ENCODE measurements around the gene PUM1.

Gene PUM1

DNA sequence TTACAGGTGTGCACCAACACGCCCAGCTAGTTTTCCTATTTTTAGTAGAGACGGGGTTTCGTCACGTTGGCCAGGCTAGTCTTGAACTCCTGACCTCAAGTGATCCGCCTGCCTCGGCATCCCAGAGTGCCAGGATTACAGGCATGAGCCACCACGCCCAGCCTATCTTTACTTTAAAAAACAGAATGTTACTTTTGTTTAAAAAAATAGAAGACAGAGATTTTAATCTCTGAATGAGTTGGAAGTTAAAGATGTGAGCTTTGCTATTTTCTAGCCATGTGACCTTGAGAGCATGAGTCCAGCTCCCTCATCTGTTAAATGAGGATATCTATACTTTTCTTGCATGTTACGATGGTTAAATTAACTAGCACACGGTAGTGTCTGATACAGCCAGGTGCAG lies 3.9 kb upstream of the PUM1 start:
- Histone ChIP-seq H4K20me1 (ENCODE audit: insufficient read depth) (no peaks in the 10 kb centered on the region), H3K4me3 (IDR thresholded peaks at IDR 0.05; ENCODE audit: insufficient read depth, low read depth, low read length) (no peak overlapping the region), H3K27ac (no peak overlapping the region), H3K9ac (no peak overlapping the region), H3K27me3 (ENCODE audit: insufficient read depth, low read depth) (no peaks in the 10 kb centered on the region), H3K36me3 (ENCODE audit: insufficient read depth) (no peaks in the 10 kb centered on the region), H3K79me2 (ENCODE audit: insufficient read depth, low read depth) (peaks cover 11% of the 10 kb centered on the region), H2AFZ (ENCODE audit: low read depth) (no peak overlapping the region), H3K4me2 (no peak overlapping the region), H3K4me1 (ENCODE audit: low read depth, poor library complexity, severe bottlenecking) (no peaks in the 10 kb centered on the region)
- TF ChIP-seq, protein P1, sequence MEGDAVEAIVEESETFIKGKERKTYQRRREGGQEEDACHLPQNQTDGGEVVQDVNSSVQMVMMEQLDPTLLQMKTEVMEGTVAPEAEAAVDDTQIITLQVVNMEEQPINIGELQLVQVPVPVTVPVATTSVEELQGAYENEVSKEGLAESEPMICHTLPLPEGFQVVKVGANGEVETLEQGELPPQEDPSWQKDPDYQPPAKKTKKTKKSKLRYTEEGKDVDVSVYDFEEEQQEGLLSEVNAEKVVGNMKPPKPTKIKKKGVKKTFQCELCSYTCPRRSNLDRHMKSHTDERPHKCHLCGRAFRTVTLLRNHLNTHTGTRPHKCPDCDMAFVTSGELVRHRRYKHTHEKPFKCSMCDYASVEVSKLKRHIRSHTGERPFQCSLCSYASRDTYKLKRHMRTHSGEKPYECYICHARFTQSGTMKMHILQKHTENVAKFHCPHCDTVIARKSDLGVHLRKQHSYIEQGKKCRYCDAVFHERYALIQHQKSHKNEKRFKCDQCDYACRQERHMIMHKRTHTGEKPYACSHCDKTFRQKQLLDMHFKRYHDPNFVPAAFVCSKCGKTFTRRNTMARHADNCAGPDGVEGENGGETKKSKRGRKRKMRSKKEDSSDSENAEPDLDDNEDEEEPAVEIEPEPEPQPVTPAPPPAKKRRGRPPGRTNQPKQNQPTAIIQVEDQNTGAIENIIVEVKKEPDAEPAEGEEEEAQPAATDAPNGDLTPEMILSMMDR (conservative IDR thresholded peaks at IDR 0.05; ENCODE audit: low read depth, low read length): no peak

DNA sequence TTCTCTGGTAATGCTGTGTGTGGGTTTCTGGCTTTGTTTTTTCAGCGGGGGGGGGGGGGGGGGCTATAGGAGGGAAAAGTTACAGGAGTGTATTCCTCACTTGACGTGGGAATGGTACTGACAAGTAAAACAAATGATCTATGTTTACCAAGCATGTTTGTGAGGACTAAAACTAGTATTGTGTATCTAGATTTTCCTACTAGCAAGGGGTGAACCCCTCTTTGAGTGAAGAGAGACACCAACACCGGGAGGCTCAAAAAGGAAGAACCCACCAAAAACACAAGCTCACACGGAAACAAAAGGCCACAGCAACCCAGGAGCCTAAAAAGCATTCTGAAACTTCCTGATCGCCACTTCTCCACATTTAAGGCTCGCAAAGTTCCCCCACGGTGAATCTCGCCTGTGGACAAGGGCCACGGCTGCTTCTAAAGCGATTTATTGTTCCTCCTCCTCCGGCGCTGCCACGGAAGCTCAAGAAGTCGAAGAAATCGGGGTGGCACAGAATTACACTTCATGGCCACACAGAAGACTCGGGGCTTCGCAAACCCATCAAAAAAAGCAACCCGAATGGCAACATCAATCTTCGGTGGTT lies 703 bp downstream of the PUM1 start:
- H3K27ac ChIP-seq: peak overlapping the region; percentile 100
- H3K27me3 ChIP-seq (ENCODE audit: insufficient read depth, low read depth): no peaks in the 10 kb centered on the region
- peaks cover 26% of the 10 kb centered on the region for H3K4me1 ChIP-seq (ENCODE audit: low read depth, poor library complexity, severe bottlenecking)
- peak overlapping the region; percentile 73 for H3K4me3 ChIP-seq (IDR thresholded peaks at IDR 0.05; ENCODE audit: insufficient read depth, low read depth, low read length)
- TF ChIP-seq, protein P1 (conservative IDR thresholded peaks at IDR 0.05; ENCODE audit: low read depth, low read length): no peak
- H3K4me2 ChIP-seq: peak overlapping the region; percentile 77
- H4K20me1 ChIP-seq (ENCODE audit: insufficient read depth): peaks cover 45% of the 10 kb centered on the region
- peak overlapping the region; percentile 56; the same call in 1 of the 2 replicates for H2AFZ ChIP-seq (ENCODE audit: low read depth)
- peaks cover 56% of the 10 kb centered on the region for H3K79me2 ChIP-seq (ENCODE audit: insufficient read depth, low read depth)
- H3K9ac ChIP-seq: peak overlapping the region; percentile 99
- H3K36me3 ChIP-seq (ENCODE audit: insufficient read depth): no peaks in the 10 kb centered on the region

DNA sequence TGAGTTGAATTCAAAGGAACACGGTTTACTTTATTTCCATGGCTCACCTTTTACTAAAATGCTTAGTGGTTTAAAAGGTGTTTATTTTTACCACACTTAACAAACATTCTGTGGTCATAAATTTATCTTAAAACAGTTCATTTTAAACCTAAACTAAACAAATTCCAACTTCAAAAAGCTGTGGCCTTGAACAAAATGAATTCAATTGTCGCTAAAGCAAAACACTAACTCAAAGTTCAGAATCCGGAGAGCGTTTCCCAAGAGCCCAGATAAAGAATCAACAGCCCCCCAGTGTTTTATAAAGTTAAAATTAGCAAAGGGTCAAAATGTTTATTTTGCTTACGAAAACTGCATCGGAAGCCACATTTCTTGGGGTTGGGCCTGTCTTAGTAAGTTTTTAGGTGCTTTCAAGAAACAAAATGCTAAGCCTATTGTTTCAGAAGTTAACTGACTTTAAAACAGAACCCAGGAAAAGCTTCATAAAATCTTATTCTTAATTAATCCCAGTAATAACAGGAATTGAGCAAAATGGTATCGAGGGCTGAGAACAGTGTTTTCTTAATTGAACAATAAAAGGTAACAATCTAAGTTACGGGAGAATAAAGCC lies 1.3 kb downstream of the PUM1 start:
- no peaks in the 10 kb centered on the region for H3K27me3 ChIP-seq (ENCODE audit: insufficient read depth, low read depth)
- TF ChIP-seq, protein P1 (conservative IDR thresholded peaks at IDR 0.05; ENCODE audit: low read depth, low read length): no peak
- H3K79me2 ChIP-seq (ENCODE audit: insufficient read depth, low read depth): peaks cover 62% of the 10 kb centered on the region
- H3K36me3 ChIP-seq (ENCODE audit: insufficient read depth): peaks cover 3% of the 10 kb centered on the region; the same call in 1 of the 2 replicates
- H2AFZ ChIP-seq (ENCODE audit: low read depth): no peak overlapping the region
- peaks cover 51% of the 10 kb centered on the region for H4K20me1 ChIP-seq (ENCODE audit: insufficient read depth)
- H3K4me3 ChIP-seq (IDR thresholded peaks at IDR 0.05; ENCODE audit: insufficient read depth, low read depth, low read length): no peak overlapping the region
- H3K9ac ChIP-seq: peak overlapping the region; percentile 99
- peak overlapping the region; percentile 100; the same call in 1 of the 2 replicates for H3K27ac ChIP-seq
- peak overlapping the region; percentile 77 for H3K4me2 ChIP-seq
- H3K4me1 ChIP-seq (ENCODE audit: low read depth, poor library complexity, severe bottlenecking): peaks cover 26% of the 10 kb centered on the region

GRCh38 chr1:31063631-31064030 lies 1.9 kb downstream of the PUM1 start:
- H4K20me1 ChIP-seq (ENCODE audit: insufficient read depth): peaks cover 57% of the 10 kb centered on the region
- H3K4me2 ChIP-seq: peak overlapping the region; percentile 77
- peak overlapping the region; percentile 100; the same call in 1 of the 2 replicates for H3K27ac ChIP-seq
- no peak overlapping the region for H2AFZ ChIP-seq (ENCODE audit: low read depth)
- H3K4me1 ChIP-seq (ENCODE audit: low read depth, poor library complexity, severe bottlenecking): peaks cover 26% of the 10 kb centered on the region
- peak overlapping the region; percentile 8 for H3K4me3 ChIP-seq (IDR thresholded peaks at IDR 0.05; ENCODE audit: insufficient read depth, low read depth, low read length)
- H3K79me2 ChIP-seq (ENCODE audit: insufficient read depth, low read depth): peaks cover 68% of the 10 kb centered on the region
- peaks cover 9% of the 10 kb centered on the region; the same call in 1 of the 2 replicates for H3K36me3 ChIP-seq (ENCODE audit: insufficient read depth)
- TF ChIP-seq, protein P1 (conservative IDR thresholded peaks at IDR 0.05; ENCODE audit: low read depth, low read length): no peak
- no peaks in the 10 kb centered on the region for H3K27me3 ChIP-seq (ENCODE audit: insufficient read depth, low read depth)
- H3K9ac ChIP-seq: peak overlapping the region; percentile 99

All from KMS-11 (cell line).